Effector CD8-positive, alpha-beta T cell (primary cell): Measurements from ENCODE around the gene MBD3L2B.

Experiments used
- DNase-seq: peaks from one replicate; lab custom pipeline; 2025; lab: John Stamatoyannopoulos, UW

The MBD3L2B gene

DNA sequence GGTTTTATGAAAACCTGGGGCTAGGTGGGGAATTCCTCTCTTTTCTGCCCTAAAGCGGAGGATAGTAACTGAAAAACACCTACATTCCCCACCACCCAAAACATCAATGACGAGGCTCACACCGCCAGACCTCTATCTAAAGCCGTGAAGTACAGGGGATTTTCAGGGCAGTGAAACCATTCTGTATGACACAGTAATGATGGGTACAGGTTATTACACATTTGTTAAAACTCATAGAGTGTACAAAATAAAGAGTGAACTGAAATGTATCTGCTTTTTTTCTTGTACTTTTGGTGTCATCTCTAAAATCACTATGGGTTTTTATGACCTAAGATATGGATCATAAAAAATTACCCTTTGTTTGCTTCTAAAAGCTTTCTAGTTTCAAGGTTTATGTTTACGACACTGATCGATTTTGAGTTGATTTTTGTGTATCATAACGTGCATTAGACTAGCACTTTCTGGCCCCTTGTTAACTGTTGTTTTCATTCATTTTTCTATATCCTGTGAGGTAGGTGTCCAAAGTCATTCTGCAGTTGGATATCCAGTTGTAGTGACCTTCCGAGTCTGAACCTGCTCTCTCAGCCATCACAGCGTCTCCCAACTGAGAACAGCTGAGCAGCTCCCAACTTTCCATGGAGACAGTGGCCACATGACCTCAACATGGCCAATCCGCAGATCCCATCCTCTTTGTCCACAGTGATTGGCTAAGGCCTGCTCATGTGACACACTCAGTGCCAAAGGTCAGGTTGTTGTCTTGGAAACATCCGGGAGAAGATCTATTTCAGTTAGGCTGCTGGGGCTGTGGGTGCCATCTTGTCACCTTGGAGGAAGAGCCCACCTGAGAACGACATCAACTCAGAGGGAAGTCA, 10.3 kb downstream of the MBD3L2B start:
- no peak for DNase-seq

DNA sequence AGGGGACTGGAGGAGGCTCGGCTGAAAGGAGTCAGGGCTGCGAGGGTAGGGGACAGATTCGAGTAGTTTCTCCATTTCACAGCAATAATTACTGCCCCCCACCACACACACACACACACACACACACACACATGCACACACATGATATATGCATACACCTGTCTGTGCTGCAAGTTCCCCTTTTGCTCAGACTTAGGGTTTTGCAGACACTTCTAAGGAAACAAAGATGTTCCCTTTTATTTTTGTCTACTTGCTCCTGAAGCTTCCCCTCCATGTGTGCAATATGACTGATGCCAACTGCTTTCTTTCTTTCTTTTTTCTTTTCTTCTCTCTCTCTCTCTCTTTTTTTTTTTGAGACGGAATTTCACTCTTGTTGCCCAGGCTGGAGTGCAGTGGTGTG, 13.4 kb downstream of the MBD3L2B start:
- no peak for DNase-seq

DNA sequence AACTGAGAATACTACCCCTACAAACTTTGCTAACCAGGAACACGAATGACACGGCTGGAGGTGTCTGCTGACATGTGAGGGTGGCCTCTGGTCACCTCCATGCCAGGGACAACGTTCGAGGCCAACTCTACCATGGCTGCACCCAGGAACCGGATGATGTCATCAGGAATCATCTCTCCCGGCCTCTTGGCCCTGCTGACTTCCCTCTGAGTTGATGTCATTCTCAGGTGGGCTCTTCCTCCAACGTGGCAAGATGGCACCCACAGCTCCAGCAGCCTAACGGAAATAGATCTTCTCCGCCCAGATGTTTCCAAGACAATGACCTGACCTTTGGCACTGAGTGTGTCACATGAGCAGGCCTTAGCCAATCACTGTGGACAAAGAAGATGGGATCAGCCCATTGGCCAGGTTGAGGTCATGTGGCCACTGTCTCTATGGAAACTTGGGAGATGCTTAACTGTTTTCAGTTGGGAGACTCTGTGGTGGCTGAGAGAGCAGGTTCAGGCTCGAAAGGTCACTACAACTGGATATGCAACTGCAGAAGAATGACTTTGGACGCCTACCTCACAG, 15.0 kb downstream of the MBD3L2B start:
- no peak for DNase-seq

DNA sequence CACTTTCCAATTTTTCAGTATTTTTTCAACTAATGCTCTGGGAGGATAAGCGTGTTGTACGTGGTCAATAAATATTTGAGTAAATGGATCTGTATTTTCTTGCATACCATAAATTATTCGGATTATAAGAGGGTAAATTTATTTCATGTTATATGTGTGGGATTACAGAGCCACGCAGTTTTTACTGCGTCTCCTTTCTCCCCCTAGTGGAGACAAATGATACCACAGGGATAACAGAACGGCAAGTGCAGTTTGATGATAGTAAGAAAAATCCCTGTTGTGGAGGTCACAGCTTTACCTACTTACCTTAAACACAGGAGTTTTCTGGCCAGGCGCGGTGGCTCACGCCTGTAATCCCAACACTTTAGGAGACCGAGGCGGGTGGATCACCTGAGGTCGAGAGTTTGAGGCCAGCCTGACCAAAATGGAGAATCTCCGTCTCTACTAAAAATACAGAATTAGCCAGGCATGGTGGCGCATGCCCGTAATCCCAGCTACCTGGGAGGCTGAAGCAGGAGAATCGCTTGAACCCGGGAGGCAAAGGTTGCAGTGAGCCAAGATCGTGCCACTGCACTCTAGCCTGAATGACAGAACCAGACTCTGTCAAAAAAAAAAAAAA, 16.8 kb downstream of the MBD3L2B start:
- no peak for DNase-seq

DNA sequence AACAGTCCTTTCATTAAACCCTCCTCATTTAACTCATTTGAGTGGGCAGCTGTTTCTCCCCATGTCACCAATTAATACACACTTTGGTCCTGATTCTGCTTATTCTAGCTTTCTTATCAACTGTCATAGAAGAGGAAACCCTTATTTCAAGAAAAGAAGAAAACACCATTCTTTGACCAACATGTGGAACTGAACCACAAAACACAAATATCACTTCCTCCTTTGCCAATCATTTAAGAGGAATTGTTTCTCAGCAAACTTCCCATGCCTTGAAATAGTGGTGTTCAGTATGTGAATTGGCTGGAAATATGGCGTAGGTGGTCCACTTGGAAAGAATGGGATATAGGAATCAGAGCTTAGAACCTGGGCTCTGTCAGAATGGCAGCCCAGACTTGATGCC, 20.4 kb downstream of the MBD3L2B start:
- no peak for DNase-seq

DNA sequence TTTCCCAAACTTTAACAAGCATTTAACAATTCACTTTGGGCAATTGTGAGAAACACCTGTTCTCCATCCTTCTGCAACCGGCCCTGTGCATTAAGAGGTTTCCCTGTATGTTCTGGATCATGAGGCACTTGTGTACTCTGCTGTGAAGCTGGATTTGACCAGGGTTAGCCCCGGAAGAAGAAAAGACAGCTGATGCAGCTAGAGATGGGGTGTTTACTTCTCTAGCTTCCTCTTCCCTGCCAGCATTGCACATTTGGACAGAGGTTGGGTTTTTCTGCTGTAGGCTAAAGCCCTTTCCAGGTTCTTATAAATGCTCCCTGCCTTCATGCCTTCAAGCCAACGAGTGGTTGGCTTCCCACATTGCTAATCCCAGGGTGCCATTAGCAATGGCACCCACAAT, 20.9 kb downstream of the MBD3L2B start:
- no peak for DNase-seq

DNA sequence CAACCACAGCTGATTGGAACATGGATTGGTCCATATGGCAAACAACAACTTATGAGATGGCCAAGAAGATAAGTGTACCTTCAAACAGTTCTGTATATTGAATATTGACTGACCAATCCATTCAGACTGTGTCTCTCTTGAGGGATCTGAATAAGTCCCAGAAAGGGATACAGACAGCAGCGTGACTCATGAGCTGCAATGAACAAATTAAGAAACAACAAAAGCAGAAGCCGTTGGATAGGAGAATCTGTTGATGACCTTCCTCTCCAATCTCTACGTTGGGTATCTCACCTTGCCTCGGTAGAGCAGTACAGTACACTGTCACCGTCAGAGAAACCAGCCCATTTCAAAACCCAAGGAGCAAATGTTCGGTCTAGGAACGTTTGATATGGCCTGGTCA, 21.3 kb downstream of the MBD3L2B start:
- no peak for DNase-seq

DNA sequence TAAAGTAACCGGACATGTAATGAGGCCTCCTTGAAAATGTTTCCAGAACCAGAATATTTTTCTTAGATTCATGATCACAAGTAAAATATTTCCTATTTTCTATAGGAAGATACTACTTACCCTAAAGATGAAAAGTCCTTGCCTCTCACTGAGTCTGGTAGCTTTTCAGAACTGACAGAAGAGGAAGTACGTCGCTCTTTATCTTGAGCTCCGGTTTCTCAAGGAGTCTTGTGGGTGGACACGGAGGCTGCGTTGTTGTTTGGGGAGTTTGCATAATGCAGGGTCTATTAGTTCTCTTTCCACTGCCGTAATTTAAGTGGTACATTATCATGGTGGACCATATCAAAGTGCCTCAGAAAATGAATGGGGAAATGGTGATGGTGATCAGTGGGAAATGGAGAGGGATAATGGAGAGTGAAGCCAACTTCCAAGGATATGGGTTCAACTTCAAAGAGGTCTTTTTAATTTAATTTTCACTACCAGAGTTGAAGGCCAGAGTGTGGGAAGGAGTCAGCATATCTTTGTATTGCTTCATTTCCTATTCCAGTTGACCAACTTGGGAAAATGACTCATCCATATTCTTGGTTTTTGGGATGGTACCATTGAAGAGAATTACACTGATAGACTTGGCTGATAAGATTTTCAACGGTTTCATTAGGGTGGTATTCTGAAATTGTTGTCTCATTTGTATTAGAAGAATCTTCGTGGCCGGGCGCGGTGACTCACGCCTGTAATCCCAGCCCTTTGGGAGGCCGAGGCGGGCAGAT, 23.4 kb downstream of the MBD3L2B start:
- DNase-seq = no peak

DNA sequence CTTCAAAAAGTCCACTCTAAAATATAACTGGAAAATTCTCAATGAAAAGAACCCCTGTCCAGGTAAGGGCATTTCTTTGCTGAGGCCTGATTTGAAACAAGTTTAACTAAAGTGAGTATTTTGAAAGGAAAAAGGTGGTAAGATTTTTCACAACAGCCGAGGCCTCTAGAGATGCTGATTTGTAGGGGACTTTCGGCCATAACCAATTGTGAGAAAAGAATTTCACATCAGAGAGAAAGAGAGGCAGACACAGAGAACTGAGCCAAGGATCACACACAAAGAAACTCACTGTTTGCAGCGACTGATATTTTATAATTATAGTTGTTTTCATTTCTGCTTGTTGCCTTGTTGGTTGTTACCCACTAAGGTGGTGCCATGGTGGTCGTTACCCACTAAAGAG, 24.4 kb downstream of the MBD3L2B start:
- no peak for DNase-seq

DNA sequence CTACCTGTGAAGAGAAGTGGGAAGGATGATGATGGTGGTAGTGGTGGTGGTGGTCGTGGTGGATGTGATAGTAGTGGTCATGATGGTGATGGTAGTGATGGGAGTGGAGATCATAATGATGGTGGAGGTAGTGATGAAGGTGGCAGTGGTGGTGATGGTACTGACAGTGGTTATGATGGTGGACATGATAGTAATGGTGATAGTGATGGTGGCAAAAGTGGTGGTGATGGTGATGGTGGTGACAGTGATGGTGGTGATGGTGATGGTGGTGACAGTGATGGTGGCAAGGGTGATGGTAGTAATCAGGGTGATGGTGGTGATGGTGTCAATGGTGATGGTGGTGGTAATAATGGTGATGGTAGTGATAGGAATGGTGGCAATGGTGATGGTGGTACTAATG, 26.2 kb downstream of the MBD3L2B start:
- DNase-seq = no peak

DNA sequence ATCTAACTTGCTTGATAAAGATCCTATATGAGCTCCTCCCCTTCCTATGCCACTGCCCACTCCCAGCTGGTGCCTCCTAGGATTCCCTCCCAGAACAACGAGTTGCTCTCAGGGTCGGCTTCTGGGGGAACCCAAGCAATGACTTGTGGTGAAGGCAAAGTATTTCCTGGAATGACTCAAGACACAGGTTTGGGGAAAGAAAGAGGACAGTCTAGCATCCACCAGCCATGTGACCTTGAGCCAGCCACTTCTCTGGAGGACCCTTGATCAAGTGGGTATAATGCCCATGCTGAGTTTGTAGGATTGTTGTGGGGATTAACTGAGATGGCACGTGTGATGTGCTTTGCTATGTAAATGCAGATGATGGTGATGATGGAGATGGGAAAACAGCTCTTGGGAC, 33.0 kb downstream of the MBD3L2B start:
- DNase-seq = no peak

DNA sequence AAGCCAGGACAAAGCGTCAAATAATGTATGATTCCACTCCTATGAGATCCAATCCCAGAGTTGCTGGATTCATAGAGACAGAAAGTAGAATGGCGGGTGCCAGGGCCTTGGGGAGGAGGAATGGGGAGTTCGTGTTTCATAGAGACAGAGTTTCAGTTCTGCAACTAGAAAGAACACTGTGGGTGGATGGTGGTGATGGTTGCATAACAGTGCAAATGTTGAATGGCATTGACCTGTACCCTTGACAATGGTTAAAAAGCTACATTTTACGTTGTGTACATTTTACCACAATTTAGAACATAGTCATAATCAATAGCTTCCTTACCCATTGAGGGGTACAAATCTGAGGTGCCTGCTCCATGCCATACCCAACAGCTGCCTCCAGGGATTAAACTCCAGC, 33.4 kb downstream of the MBD3L2B start:
- DNase-seq = no peak

DNA sequence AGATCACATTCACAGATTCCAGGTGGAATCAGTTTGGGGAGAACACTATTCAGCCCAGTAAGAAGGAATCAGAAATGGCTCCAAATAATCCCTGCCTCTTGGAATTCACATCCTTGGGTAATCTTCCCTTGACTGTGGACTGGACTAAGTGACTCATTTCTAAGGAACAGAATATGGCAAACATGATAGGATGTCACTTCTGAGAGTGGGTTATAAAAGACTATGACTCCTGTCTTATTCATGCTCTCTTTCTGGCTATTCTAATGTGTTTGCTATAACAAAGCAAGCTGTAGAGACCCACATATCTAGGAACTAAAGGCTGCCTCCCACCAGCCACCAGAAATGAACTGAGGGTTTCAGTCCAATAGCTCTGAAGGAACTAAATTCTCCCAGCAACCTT, 37.8 kb downstream of the MBD3L2B start:
- DNase-seq = no peak

DNA sequence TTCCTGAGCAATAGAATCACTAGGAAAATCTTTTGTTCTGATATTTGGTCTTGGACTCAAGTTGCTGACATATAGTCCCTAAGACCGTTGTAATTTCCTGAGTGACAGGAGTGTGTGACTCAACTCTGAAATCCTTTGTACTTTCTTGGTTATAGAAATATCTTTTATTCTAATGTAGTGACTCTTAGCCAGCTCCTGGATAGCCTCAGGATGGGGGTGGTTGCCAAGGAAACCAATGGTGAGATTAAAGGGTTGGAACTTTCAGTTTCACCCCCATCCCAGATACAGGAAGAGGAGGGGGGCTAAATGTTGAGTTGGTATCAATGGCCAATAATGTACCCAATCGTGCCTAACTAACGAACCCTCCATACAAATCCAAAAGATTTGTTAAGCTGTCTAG, 41.8 kb downstream of the MBD3L2B start:
- no peak for DNase-seq

DNA sequence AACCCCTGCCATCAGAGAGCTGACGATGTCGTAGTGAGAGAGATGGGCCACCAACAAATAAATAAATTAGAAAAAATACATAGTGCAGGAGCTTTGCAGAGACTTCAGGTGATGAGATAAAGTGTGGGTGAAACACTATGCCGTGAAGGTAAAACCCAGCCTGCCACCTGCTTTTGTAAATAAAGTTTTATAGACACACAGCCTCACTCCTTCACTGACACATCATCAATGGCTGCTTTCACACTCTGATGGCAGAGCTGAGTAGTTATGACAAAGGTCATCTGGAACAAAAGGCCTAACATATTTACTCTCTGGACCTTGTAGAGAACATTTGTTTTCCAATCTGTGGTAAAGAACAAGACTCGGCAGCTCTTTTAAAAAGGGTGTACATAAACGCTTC, 45.0 kb downstream of the MBD3L2B start:
- DNase-seq = no peak

DNA sequence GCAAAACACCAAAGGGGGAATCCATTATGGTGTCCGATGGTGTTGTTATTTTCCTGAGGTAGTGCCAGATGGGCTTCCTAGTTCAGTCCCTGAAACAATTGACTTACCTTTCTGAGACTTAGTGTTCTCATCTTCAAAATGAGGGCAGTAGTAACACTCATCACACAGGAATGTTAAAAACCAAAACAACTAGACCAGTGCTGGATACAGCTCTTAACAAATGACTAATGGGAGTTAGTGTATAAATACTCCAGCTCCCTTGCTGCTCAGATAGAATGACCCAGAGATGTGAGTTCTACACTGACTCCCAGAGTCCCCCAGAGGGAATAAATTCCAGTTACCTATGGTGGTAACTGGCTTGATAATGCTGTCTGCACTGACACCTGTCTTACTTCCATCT, 49.9 kb downstream of the MBD3L2B start:
- no peak for DNase-seq

DNA sequence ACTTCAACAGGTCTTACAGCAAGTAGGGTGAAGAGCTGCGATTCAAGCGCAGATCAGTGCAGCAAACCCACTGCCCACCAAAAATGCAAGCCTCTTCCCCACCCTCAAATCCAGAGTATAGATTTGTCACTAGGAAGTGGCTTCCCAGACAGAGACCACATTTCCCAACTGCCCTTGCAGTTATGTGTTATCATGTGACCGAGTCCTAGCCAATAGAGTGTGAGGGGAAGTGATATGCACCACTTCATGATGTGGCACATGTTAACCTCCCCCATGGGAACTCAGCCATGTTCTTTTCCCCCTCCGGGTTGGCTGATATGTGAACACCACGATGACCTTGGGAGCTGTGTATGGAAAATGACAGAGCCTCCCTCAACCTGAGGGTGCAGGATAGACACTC, 50.8 kb downstream of the MBD3L2B start:
- no peak for DNase-seq

DNA sequence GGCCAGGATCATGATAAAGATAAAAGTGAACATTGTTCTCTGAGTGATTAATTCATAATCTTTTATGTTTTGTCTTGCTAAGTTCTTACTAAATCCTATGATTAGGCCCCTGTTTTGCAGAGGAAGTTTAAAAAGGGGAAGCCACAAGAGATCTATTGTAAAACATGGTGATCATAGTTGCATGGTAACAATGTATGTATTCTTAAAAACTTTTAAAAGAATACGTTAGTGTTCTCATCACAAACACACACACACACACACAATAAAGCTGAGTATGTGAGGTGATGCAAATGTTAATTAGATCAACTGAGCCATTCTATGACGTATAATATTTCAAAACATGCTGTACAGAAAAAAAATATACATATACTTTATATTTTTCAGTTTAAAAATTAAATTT, 51.2 kb downstream of the MBD3L2B start:
- DNase-seq = no peak

DNA sequence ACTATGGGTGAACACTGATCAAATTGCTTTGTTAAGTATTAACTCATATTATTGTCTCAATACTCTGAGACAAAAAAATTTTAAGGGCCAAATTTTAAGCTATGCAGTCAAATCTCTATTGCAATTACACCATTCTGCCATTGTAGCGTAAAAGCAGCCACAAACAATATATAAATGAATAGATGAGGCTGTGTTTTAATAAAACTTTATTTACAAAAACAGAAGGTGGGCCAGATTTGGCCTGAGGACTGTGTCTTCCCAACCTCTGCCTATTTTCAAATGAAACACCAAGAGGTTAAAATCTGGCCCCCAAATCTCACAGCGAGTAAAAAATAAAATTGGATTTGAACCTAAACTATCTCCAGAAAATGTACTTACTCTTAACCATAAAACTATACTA, 51.7 kb downstream of the MBD3L2B start:
- DNase-seq = no peak
